Suprapubic skin (tissue), 4 donors: Measurements from ENCODE around the gene SERPING1.

Experiments used
- CTCF ChIP-seq, 2 donors: fragments of 200-600 bp in 1 of 2; fragments of 450-650 bp in 1 of 2; sonication (generic) in 1 of 2; IDR thresholded peaks; one replicate each; pipeline ENCODE4 v1.5.1; 2016 to 2019; ENCODE audit warnings: antibody characterized with exemption in 2 of 2, mild to moderate bottlenecking in 1 of 2, moderate library complexity in 1 of 2
- EP300 ChIP-seq: sonication (generic); formaldehyde crosslinking; IDR thresholded peaks from one replicate; pipeline ENCODE4 v1.6.1; 2017; ENCODE audit warnings: antibody characterized with exemption
- POLR2A ChIP-seq, 2 donors: fragments of 450-650 bp; IDR thresholded peaks; one replicate each; pipeline ENCODE4 v1.6.1; 2017; ENCODE audit warnings: antibody characterized with exemption in 2 of 2, mild to moderate bottlenecking in 2 of 2, moderate library complexity in 2 of 2
- POLR2AphosphoS5 ChIP-seq, 3 donors: sonication (generic); formaldehyde crosslinking; IDR thresholded peaks; one replicate each; pipeline ENCODE4 v1.6.1; 2017; ENCODE audit warnings: antibody characterized with exemption in 3 of 3

GRCh38 chr11:57653163-57653562, 55.7 kb downstream of the SERPING1 start:
- TF ChIP-seq CTCF (IDR thresholded peaks at IDR 0.05) (no peak), POLR2A (IDR thresholded peaks at IDR 0.05) (no peak), POLR2AphosphoS5 (IDR thresholded peaks at IDR 0.05) (no peak), EP300 (no peak)
